Neural cell (in vitro differentiated cells): ENCODE measurements around the gene GALNT11. TPM values are rescaled to one million over a fixed set of nuclear protein-coding genes. Genes with fewer than 3 reads are reported as not detected.

Experiments
- H2AFZ ChIP-seq: fragments of 200-600, 300-800 bp; sonication (generic), shearing (Covaris generic); 2 replicates; pipeline ENCODE4 v1.6.0; 2014; ENCODE audit warnings: low read depth, mild to moderate bottlenecking, antibody characterized with exemption, low read length, moderate library complexity
- H3F3A ChIP-seq: fragments of 200-600 bp; shearing (Covaris generic); 2 replicates; pipeline ENCODE4 v1.6.1; 2016; ENCODE audit warnings: mild to moderate bottlenecking, moderate library complexity, mixed read lengths, antibody characterized with exemption, low read length; ENCODE audit not compliant: insufficient read depth, poor library complexity, severe bottlenecking
- H3K27ac ChIP-seq: fragments of 200-600, 300-800 bp; sonication (generic), shearing (Covaris generic); 2 replicates; pipeline ENCODE4 v1.5.1; 2014; ENCODE audit warnings: mild to moderate bottlenecking, low read length, moderate library complexity
- H3K27me3 ChIP-seq: fragments of 300-800, 200-600 bp; sonication (generic), shearing (Covaris generic); 2 replicates; pipeline ENCODE4 v1.6.0; 2014; ENCODE audit warnings: mild to moderate bottlenecking, low read depth, low read length, moderate library complexity; ENCODE audit not compliant: insufficient read depth
- H3K36me3 ChIP-seq: fragments of 300-800, 200-600 bp; sonication (generic), shearing (Covaris generic); 2 replicates; pipeline ENCODE4 v1.5.1; 2014; ENCODE audit warnings: mild to moderate bottlenecking, antibody characterized with exemption, low read length, moderate library complexity; ENCODE audit not compliant: insufficient read depth
- H3K4me2 ChIP-seq: fragments of 300-800, 200-600 bp; sonication (generic), shearing (Covaris generic); 2 replicates; pipeline ENCODE4 v1.6.0; 2014; ENCODE audit warnings: mild to moderate bottlenecking, low read length
- H3K4me3 ChIP-seq: fragments of 300-800, 200-600 bp; sonication (generic), shearing (Covaris generic); 2 replicates; pipeline ENCODE4 v1.5.1; 2014; ENCODE audit warnings: mild to moderate bottlenecking, low read length, moderate library complexity
- H3K79me2 ChIP-seq: fragments of 200-600 bp; shearing (Covaris generic); replicated peaks from 2 replicates; pipeline ENCODE4 v1.6.0; 2014; ENCODE audit warnings: mild to moderate bottlenecking, low read length, moderate library complexity; ENCODE audit not compliant: insufficient read depth
- H3K9ac ChIP-seq: fragments of 300-800, 200-600 bp; sonication (generic), shearing (Covaris generic); 2 replicates; pipeline ENCODE4 v1.6.1; 2016; ENCODE audit warnings: mild to moderate bottlenecking, low read length, mixed read lengths
- H3K9me2 ChIP-seq: fragments of 200-600 bp; shearing (Covaris generic); 2 replicates; pipeline ENCODE4 v1.6.1; 2016; ENCODE audit warnings: mild to moderate bottlenecking, low read length, mixed read lengths; ENCODE audit not compliant: insufficient read depth
- H3K9me3 ChIP-seq: fragments of 200-600, 300-800 bp; sonication (generic), shearing (Covaris generic); 2 replicates; pipeline ENCODE4 v1.6.1; 2016; ENCODE audit warnings: mild to moderate bottlenecking, mixed run types, low read length, moderate library complexity, mixed read lengths
- H4K20me1 ChIP-seq: fragments of 200-600 bp; shearing (Covaris generic); 2 replicates; pipeline ENCODE4 v1.6.1; 2016; ENCODE audit warnings: mild to moderate bottlenecking, mixed run types; ENCODE audit not compliant: insufficient read depth
- CTCF ChIP-seq: fragments of 450-650 bp; IDR thresholded peaks from 2 replicates; pipeline ENCODE4 v1.5.1; 2014; ENCODE audit warnings: antibody characterized with exemption, mild to moderate bottlenecking, moderate library complexity; ENCODE audit not compliant: poor library complexity, severe bottlenecking
- EP300 ChIP-seq: fragments of 450-650 bp; conservative IDR thresholded peaks from 2 replicates; pipeline ENCODE4 v1.6.1; 2014; ENCODE audit warnings: antibody characterized with exemption, mild to moderate bottlenecking, moderate library complexity; ENCODE audit not compliant: poor library complexity, severe bottlenecking
- EZH2 ChIP-seq: fragments of 200-600, 300-800 bp; shearing (Covaris generic), sonication (generic); IDR thresholded peaks from 2 replicates; pipeline ENCODE4 v1.6.1; 2014; ENCODE audit warnings: antibody characterized with exemption, low read length, borderline replicate concordance, mild to moderate bottlenecking; ENCODE audit not compliant: insufficient read depth, poor library complexity, severe bottlenecking
- MXI1 ChIP-seq: fragments of 450-650 bp; conservative IDR thresholded peaks from 2 replicates; pipeline ENCODE4 v1.6.1; 2014; ENCODE audit warnings: antibody characterized with exemption, mild to moderate bottlenecking; ENCODE audit not compliant: poor library complexity, severe bottlenecking
- POLR2AphosphoS5 ChIP-seq: IDR thresholded peaks from 2 replicates; pipeline ENCODE4 v1.6.1; 2012
- RAD21 ChIP-seq: fragments of 450-650 bp; conservative IDR thresholded peaks from 2 replicates; pipeline ENCODE4 v1.6.1; 2014; ENCODE audit warnings: antibody characterized with exemption, mild to moderate bottlenecking, moderate library complexity
- REST ChIP-seq: IDR thresholded peaks from 2 replicates; pipeline ENCODE4 v1.6.1; 2012; ENCODE audit warnings: borderline replicate concordance
- SMC3 ChIP-seq: fragments of 450-650 bp; conservative IDR thresholded peaks from 2 replicates; pipeline ENCODE4 v1.6.1; 2014; ENCODE audit warnings: antibody characterized with exemption, mild to moderate bottlenecking, moderate library complexity; ENCODE audit not compliant: poor library complexity
- TAF1 ChIP-seq: IDR thresholded peaks from 2 replicates; pipeline ENCODE4 v1.6.1; 2012; ENCODE audit warnings: low read depth
- polyA plus RNA-seq: library from polyadenylated mRNA; depleted of rRNA; stranded (reverse); fragments of >200 nt; gene quantifications from 2 replicates; pipeline ENCODE4 v1.2.3, GENCODE V29; 2014

Gene GALNT11
- polyA plus RNA-seq, 1 donor from 2014 or later, result 118 TPM

GRCh38 chr7:152121432-152121831 lies 96.0 kb downstream of the GALNT11 start:
- Histone ChIP-seq H2AFZ (no peak overlapping the region), H3K27ac (no peak overlapping the region), H3K4me3 (no peak overlapping the region), H4K20me1 (no peaks in the 10 kb centered on the region), H3K79me2 (no peaks in the 10 kb centered on the region), H3K36me3 (peaks cover 29% of the 10 kb centered on the region), H3K9ac (no peak overlapping the region), H3K4me2 (no peak overlapping the region), H3F3A (no peaks in the 10 kb centered on the region), H3K9me3 (no peaks in the 10 kb centered on the region), H3K9me2 (no peaks in the 10 kb centered on the region), H3K27me3 (no peaks in the 10 kb centered on the region)
- no peak for TF ChIP-seq REST
- TF ChIP-seq RAD21, result no peak
- no peak for TF ChIP-seq POLR2AphosphoS5
- no peak for TF ChIP-seq TAF1
- no peak for TF ChIP-seq CTCF
- TF ChIP-seq MXI1, result no peak
- no peak for TF ChIP-seq EZH2
- TF ChIP-seq SMC3, result no peak
- TF ChIP-seq EP300, result no peak

- no peak overlapping the region for H3K4me3 ChIP-seq
- H3K9ac ChIP-seq, result no peak overlapping the region
- no peaks in the 10 kb centered on the region for H3K79me2 ChIP-seq
- no peaks in the 10 kb centered on the region for H3K9me2 ChIP-seq
- no peaks in the 10 kb centered on the region for H3K27me3 ChIP-seq
- H3K9me3 ChIP-seq, result no peaks in the 10 kb centered on the region
- TF ChIP-seq CTCF (no peak), SMC3 (no peak), REST (no peak), POLR2AphosphoS5 (no peak), MXI1 (no peak), EZH2 (no peak), EP300 (no peak), RAD21 (no peak), TAF1 (no peak)
- H3K4me2 ChIP-seq, result no peak overlapping the region
- no peak overlapping the region for H2AFZ ChIP-seq
- peaks cover 29% of the 10 kb centered on the region for H3K36me3 ChIP-seq
- no peak overlapping the region for H3K27ac ChIP-seq
- no peaks in the 10 kb centered on the region for H4K20me1 ChIP-seq
- no peaks in the 10 kb centered on the region for H3F3A ChIP-seq
Measured at GRCh38 chr7:152122540-152122939, 97.1 kb downstream of the GALNT11 start.
